ENCODE results near the gene SLC25A21. TPM values are rescaled to one million over a fixed set of nuclear protein-coding genes. Genes with fewer than 3 reads are reported as not detected.

The SLC25A21 gene
- total RNA-seq, 5 donors from 2014 or later (not counting 1 experiment from before 2014, with no cell fraction given): not detected

DNA sequence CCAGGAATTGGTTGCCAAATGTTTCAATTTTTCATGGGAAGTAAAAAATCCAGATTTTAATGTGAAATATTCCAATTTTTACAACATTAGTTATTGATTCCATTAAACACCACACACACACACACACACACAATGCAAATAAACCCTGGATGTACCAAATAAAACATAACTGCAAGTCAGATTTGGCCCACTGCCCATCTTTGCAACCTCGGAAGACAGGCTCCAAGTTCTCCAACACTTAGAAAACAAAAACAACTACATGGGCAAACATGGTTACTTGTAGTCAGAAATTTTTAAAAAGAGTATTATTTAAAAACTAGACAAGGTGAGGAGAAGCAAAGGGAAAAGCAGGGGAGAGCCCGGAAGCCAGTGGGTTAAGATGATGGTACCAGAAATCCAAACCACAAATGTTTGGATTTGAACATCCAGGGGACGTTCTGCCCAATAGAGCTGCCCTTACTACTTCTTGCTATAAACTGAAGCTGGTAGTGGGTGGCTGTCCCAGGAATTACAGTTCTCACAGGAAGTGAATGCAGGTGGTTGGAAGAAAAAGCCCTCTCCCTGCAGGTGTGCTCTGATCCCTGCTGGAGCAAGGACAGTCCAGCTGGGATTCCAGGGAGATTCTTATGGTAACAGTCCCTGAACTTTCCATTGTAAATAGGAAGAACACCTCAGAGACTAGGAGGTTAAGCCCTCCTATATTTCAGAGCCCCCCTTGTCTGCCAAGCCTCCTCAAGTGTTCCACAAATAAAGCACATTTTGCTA, 111.7 kb downstream of the SLC25A21 start:
- H3K27ac ChIP-seq (ENCODE audit: low read length): no peak overlapping the region
- H3K4me1 ChIP-seq (ENCODE audit: control insufficient read depth in 1 of 2, extremely low read depth in 1 of 2, insufficient read depth in 2 of 2, low read length in 2 of 2): no peaks in the 10 kb centered on the region
- no peak overlapping the region for H3K27ac Mint-ChIP-seq
- H3K36me3 Mint-ChIP-seq: no peaks in the 10 kb centered on the region
- POLR2A ChIA-PET: no interaction called here
- WGBS (ENCODE audit: insufficient coverage): no CpG with 5 or more reads among the region's 3 CpGs
- no peak for DNase-seq
- H3K4me1 Mint-ChIP-seq: no peaks in the 10 kb centered on the region
- no peak for ATAC-seq (replicated peaks in 1 of 4)
- H3K27me3 Mint-ChIP-seq: no peaks in the 10 kb centered on the region
- H3K9me3 Mint-ChIP-seq: peaks cover 0 to 5% (median 3%) of the 10 kb centered on the region in 3 donors
- CTCF ChIA-PET: interaction anchor here in 1 of 2 donors (0.6 kb wide), 1 partner anchor 688 kb away, joined by 3 read pairs; no protein-coding TSS in a partner anchor
- H3K36me3 ChIP-seq (ENCODE audit: control insufficient read depth in 2 of 2, extremely low read depth in 1 of 2, insufficient read depth in 1 of 2, low read length in 1 of 2): no peaks in the 10 kb centered on the region
- H3K27me3 ChIP-seq (replicated peaks in 1 of 2; ENCODE audit: control insufficient read depth in 2 of 2, extremely low read depth in 1 of 2, insufficient read depth in 2 of 2, low read length in 1 of 2): no peaks in the 10 kb centered on the region
- no peak overlapping the region for H3K4me3 ChIP-seq (ENCODE audit: control insufficient read depth in 1 of 2, extremely low read depth in 1 of 2, low read length in 1 of 2)
- H3K9me3 ChIP-seq: no peaks in the 10 kb centered on the region
- no peak overlapping the region for H3K4me3 Mint-ChIP-seq

DNA sequence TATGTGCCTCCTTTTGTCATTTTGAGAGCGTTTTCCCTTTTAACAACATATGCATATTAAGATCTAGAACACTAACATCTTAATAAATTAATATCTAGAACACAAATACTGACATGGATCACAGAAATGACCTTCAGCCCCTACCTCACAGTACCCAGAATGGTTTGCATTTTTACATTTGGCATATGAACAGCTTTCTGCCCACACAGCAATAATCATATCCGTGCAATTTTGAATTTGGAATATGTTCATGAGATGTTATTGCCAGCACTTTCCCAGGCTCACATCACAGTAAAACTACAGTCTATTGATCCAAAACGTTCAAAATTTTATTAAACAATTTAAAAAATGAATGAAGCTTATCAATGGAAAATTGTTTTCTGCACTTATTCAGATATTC, 114.6 kb downstream of the SLC25A21 start:
- CTCF ChIA-PET: no interaction called here
- H3K4me1 Mint-ChIP-seq: no peaks in the 10 kb centered on the region
- Histone ChIP-seq H3K9me3 (no peaks in the 10 kb centered on the region), H3K36me3 (ENCODE audit: control insufficient read depth in 2 of 2, extremely low read depth in 1 of 2, insufficient read depth in 1 of 2, low read length in 1 of 2) (no peaks in the 10 kb centered on the region), H3K27me3 (replicated peaks in 1 of 2; ENCODE audit: control insufficient read depth in 2 of 2, extremely low read depth in 1 of 2, insufficient read depth in 2 of 2, low read length in 1 of 2) (no peaks in the 10 kb centered on the region), H3K4me3 (ENCODE audit: control insufficient read depth in 1 of 2, extremely low read depth in 1 of 2, low read length in 1 of 2) (no peak overlapping the region), H3K4me1 (ENCODE audit: control insufficient read depth in 1 of 2, extremely low read depth in 1 of 2, insufficient read depth in 2 of 2, low read length in 2 of 2) (no peaks in the 10 kb centered on the region), H3K27ac (ENCODE audit: low read length) (no peak overlapping the region)
- POLR2A ChIA-PET: interaction anchor here in 1 of 2 donors (0.6 kb wide), 1 partner anchor 20 kb away, joined by 3 read pairs; no protein-coding TSS in a partner anchor
- ATAC-seq (replicated peaks in 1 of 4): no peak
- no peak for DNase-seq
- WGBS (ENCODE audit: insufficient coverage): no CpG with 5 or more reads among the region's 3 CpGs
- peaks cover 7 to 14% (median 10%) of the 10 kb centered on the region in 3 donors for H3K9me3 Mint-ChIP-seq
- H3K27me3 Mint-ChIP-seq: no peaks in the 10 kb centered on the region
- no peaks in the 10 kb centered on the region for H3K36me3 Mint-ChIP-seq
- H3K27ac Mint-ChIP-seq: no peak overlapping the region
- no peak overlapping the region for H3K4me3 Mint-ChIP-seq

GRCh38 chr14:37056473-37056872, 115.9 kb downstream of the SLC25A21 start:
- no peak overlapping the region for H3K27ac Mint-ChIP-seq
- Histone ChIP-seq H3K4me3 (ENCODE audit: control insufficient read depth in 1 of 2, extremely low read depth in 1 of 2, low read length in 1 of 2) (no peak overlapping the region), H3K27me3 (replicated peaks in 1 of 2; ENCODE audit: control insufficient read depth in 2 of 2, extremely low read depth in 1 of 2, insufficient read depth in 2 of 2, low read length in 1 of 2) (no peaks in the 10 kb centered on the region), H3K36me3 (ENCODE audit: control insufficient read depth in 2 of 2, extremely low read depth in 1 of 2, insufficient read depth in 1 of 2, low read length in 1 of 2) (no peaks in the 10 kb centered on the region), H3K9me3 (no peaks in the 10 kb centered on the region), H3K4me1 (ENCODE audit: control insufficient read depth in 1 of 2, extremely low read depth in 1 of 2, insufficient read depth in 2 of 2, low read length in 2 of 2) (no peaks in the 10 kb centered on the region), H3K27ac (ENCODE audit: low read length) (no peak overlapping the region)
- H3K9me3 Mint-ChIP-seq: peaks cover 7 to 11% (median 10%) of the 10 kb centered on the region in 3 donors
- DNase-seq (no peak), ATAC-seq (replicated peaks in 1 of 4) (no peak)
- ChIA-PET CTCF (no interaction called here), POLR2A (no interaction called here)
- WGBS (ENCODE audit: insufficient coverage): 38% methylated on average over 2 of the region's 3 CpGs
- H3K36me3 Mint-ChIP-seq: no peaks in the 10 kb centered on the region
- H3K4me1 Mint-ChIP-seq: no peaks in the 10 kb centered on the region
- H3K4me3 Mint-ChIP-seq: no peak overlapping the region
- no peaks in the 10 kb centered on the region for H3K27me3 Mint-ChIP-seq

DNA sequence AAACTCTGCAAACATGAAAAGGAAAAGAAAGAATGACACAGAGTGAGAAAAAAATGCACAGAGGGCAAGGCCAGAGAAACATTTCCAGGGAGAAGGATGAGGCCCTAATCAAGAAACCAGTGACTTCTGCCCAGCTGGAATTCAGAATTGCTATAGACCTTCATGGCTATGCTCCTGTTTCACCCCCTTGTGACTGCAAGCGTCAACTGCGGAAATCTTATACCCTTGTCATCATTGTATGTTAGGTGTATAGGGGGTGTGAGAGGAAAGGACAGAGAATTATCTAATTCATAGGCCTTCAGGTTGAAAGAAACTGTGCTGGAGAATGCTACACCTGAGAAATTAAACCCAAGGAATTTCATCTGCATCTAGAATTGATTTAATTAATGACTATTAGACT, 117.5 kb downstream of the SLC25A21 start:
- Mint-ChIP-seq H3K27me3 (no peaks in the 10 kb centered on the region), H3K27ac (no peak overlapping the region), H3K36me3 (no peaks in the 10 kb centered on the region), H3K4me1 (no peaks in the 10 kb centered on the region), H3K4me3 (no peak overlapping the region), H3K9me3 (peaks cover 10 to 21% (median 12%) of the 10 kb centered on the region in 3 donors)
- no peaks in the 10 kb centered on the region for H3K36me3 ChIP-seq (ENCODE audit: control insufficient read depth in 2 of 2, extremely low read depth in 1 of 2, insufficient read depth in 1 of 2, low read length in 1 of 2)
- no peak overlapping the region for H3K27ac ChIP-seq (ENCODE audit: low read length)
- POLR2A ChIA-PET: no interaction called here
- no peaks in the 10 kb centered on the region for H3K9me3 ChIP-seq
- H3K4me3 ChIP-seq (ENCODE audit: control insufficient read depth in 1 of 2, extremely low read depth in 1 of 2, low read length in 1 of 2): no peak overlapping the region
- WGBS (ENCODE audit: insufficient coverage): no CpG with 5 or more reads among the region's 2 CpGs
- no peak for ATAC-seq (replicated peaks in 1 of 4)
- no peaks in the 10 kb centered on the region for H3K27me3 ChIP-seq (replicated peaks in 1 of 2; ENCODE audit: control insufficient read depth in 2 of 2, extremely low read depth in 1 of 2, insufficient read depth in 2 of 2, low read length in 1 of 2)
- DNase-seq: no peak
- CTCF ChIA-PET: no interaction called here
- no peaks in the 10 kb centered on the region for H3K4me1 ChIP-seq (ENCODE audit: control insufficient read depth in 1 of 2, extremely low read depth in 1 of 2, insufficient read depth in 2 of 2, low read length in 2 of 2)

DNA sequence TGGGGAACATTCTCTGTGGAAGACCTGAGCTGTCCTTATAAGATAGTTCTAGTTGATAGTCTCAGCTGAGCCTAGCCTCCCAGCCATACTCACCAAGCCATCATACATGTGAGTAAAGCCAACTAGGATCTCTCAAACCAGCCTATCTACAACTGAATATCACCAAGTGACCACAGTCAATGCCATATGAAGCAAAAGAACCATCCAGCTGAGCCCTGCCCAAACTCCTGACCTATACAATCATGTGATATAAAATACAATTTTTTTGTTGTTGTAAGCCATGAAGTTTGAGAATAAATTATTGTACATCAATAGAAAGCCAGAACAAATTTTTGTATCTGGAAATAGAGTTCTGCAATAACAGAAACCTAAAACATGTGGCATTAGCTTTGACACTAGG, 118.3 kb downstream of the SLC25A21 start:
- POLR2A ChIA-PET: no interaction called here
- no peak overlapping the region for H3K27ac Mint-ChIP-seq
- H3K9me3 Mint-ChIP-seq: peaks cover 10 to 21% (median 13%) of the 10 kb centered on the region in 3 donors
- H3K4me1 Mint-ChIP-seq: no peaks in the 10 kb centered on the region
- H3K9me3 ChIP-seq: no peaks in the 10 kb centered on the region
- no peak overlapping the region for H3K4me3 ChIP-seq (ENCODE audit: control insufficient read depth in 1 of 2, extremely low read depth in 1 of 2, low read length in 1 of 2)
- H3K27me3 Mint-ChIP-seq: no peaks in the 10 kb centered on the region
- DNase-seq (no peak), ATAC-seq (replicated peaks in 1 of 4) (no peak)
- H3K4me1 ChIP-seq (ENCODE audit: control insufficient read depth in 1 of 2, extremely low read depth in 1 of 2, insufficient read depth in 2 of 2, low read length in 2 of 2): no peaks in the 10 kb centered on the region
- CTCF ChIA-PET: no interaction called here
- H3K36me3 Mint-ChIP-seq: no peaks in the 10 kb centered on the region
- no peaks in the 10 kb centered on the region for H3K36me3 ChIP-seq (ENCODE audit: control insufficient read depth in 2 of 2, extremely low read depth in 1 of 2, insufficient read depth in 1 of 2, low read length in 1 of 2)
- H3K27me3 ChIP-seq (replicated peaks in 1 of 2; ENCODE audit: control insufficient read depth in 2 of 2, extremely low read depth in 1 of 2, insufficient read depth in 2 of 2, low read length in 1 of 2): no peaks in the 10 kb centered on the region
- no peak overlapping the region for H3K27ac ChIP-seq (ENCODE audit: low read length)
- H3K4me3 Mint-ChIP-seq: no peak overlapping the region

DNA sequence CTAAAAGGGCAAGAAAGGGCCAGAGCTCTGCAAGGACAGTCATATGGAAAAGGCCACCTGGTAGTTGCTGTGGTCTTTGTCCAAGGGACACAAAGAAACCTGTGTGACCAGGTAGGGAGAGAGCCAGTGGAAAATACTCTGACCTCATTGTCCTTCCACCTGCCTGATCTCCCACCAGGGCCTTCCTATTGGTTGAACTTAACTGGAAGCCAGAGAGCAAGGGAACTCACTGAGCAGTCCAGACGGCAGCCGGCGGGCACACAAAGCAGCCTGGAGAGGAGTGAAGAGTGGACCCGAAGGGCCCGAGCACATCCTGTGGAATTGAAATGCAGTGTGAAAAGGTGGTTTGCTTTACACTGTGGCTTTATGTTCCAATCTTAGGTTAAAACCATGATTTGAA, 120.7 kb downstream of the SLC25A21 start:
- POLR2A ChIA-PET: no interaction called here
- WGBS (ENCODE audit: insufficient coverage): 100% methylated on average over 3 of the region's 5 CpGs

More for the DNA sequence above, 120.7 kb downstream of the SLC25A21 start:
- no peak for ATAC-seq (replicated peaks in 1 of 4)
- H3K9me3 ChIP-seq: no peaks in the 10 kb centered on the region
- H3K36me3 Mint-ChIP-seq: no peaks in the 10 kb centered on the region
- peaks cover 10 to 21% (median 14%) of the 10 kb centered on the region in 3 donors for H3K9me3 Mint-ChIP-seq
- H3K4me1 Mint-ChIP-seq: no peaks in the 10 kb centered on the region
- no peak for DNase-seq
- no peaks in the 10 kb centered on the region for H3K36me3 ChIP-seq (ENCODE audit: control insufficient read depth in 2 of 2, extremely low read depth in 1 of 2, insufficient read depth in 1 of 2, low read length in 1 of 2)
- no peaks in the 10 kb centered on the region for H3K27me3 Mint-ChIP-seq
- H3K4me1 ChIP-seq (ENCODE audit: control insufficient read depth in 1 of 2, extremely low read depth in 1 of 2, insufficient read depth in 2 of 2, low read length in 2 of 2): no peaks in the 10 kb centered on the region
- H3K27ac Mint-ChIP-seq: no peak overlapping the region
- H3K27ac ChIP-seq (ENCODE audit: low read length): no peak overlapping the region
- H3K27me3 ChIP-seq (replicated peaks in 1 of 2; ENCODE audit: control insufficient read depth in 2 of 2, extremely low read depth in 1 of 2, insufficient read depth in 2 of 2, low read length in 1 of 2): no peaks in the 10 kb centered on the region
- CTCF ChIA-PET: no interaction called here
- H3K4me3 ChIP-seq (ENCODE audit: control insufficient read depth in 1 of 2, extremely low read depth in 1 of 2, low read length in 1 of 2): no peak overlapping the region
- H3K4me3 Mint-ChIP-seq: no peak overlapping the region
